Fibroblast of upper back skin (primary cell): ENCODE measurements around the gene CALCB.

Experiments used
- DNase-seq: peaks from one replicate; pipeline ENCODE4 v3.0.0-alpha.2; 2013

The CALCB gene

GRCh38 chr11:15119352-15119751, 46.0 kb downstream of the CALCB start:
- DNase-seq = no peak

GRCh38 chr11:15119826-15120225, 46.4 kb downstream of the CALCB start:
- no peak for DNase-seq

GRCh38 chr11:15123849-15124248, 50.5 kb downstream of the CALCB start:
- peak; percentile 85 for DNase-seq

- DNase-seq = no peak
Observed at GRCh38 chr11:15124528-15124927, 51.1 kb downstream of the CALCB start.

- no peak for DNase-seq
Observed at GRCh38 chr11:15127341-15127740, 53.9 kb downstream of the CALCB start.
